ENCODE data around the gene WNT7A. TPM values are rescaled to one million over a fixed set of nuclear protein-coding genes. Genes with fewer than 3 reads are reported as not detected.

WNT7A gene
- total RNA-seq, 2 donors from 2014 or later = 0.13 TPM; not detected in 1

GRCh38 chr3:13916375-13916774 is 36.5 kb upstream of the WNT7A start:
- Mint-ChIP-seq H3K27me3 (ENCODE audit: insufficient read depth) (peaks cover 33% of the 10 kb centered on the region), H3K27ac (no peak overlapping the region), H3K36me3 (ENCODE audit: low read depth) (peaks cover 2% of the 10 kb centered on the region), H3K4me3 (no peak overlapping the region), H3K4me1 (no peaks in the 10 kb centered on the region), H3K9me3 (peaks cover 59% of the 10 kb centered on the region)
- no peak for DNase-seq
- Histone ChIP-seq H3K27ac (ENCODE audit: low read depth, low read length) (no peak overlapping the region), H3K4me3 (ENCODE audit: low read length) (no peak overlapping the region), H3K36me3 (ENCODE audit: control insufficient read depth, insufficient read depth, low read length) (no peaks in the 10 kb centered on the region), H3K27me3 (ENCODE audit: control insufficient read depth, insufficient read depth, low read length, poor library complexity, severe bottlenecking) (no peaks in the 10 kb centered on the region), H3K9me3 (ENCODE audit: control insufficient read depth, low read length) (peaks cover 51% of the 10 kb centered on the region), H3K4me1 (ENCODE audit: control insufficient read depth, insufficient read depth, low read length) (no peaks in the 10 kb centered on the region), H3K9ac (ENCODE audit: extremely low read depth, low read length, poor library complexity, severe bottlenecking) (no peak overlapping the region)
- TF ChIP-seq CTCF (conservative IDR thresholded peaks at IDR 0.05) = no peak
- 80 to 89% methylated on average over 1 of the region's 1 CpG for WGBS, 2 experiments (ENCODE audit: insufficient coverage in 1 of 2, insufficient read length in 1 of 2)

GRCh38 chr3:13902648-13903238 is 22.9 kb upstream of the WNT7A start:
- Histone ChIP-seq H3K27me3 (ENCODE audit: control insufficient read depth, insufficient read depth, low read length, poor library complexity, severe bottlenecking) (no peaks in the 10 kb centered on the region), H3K36me3 (ENCODE audit: control insufficient read depth, insufficient read depth, low read length) (no peaks in the 10 kb centered on the region), H3K9me3 (ENCODE audit: control insufficient read depth, low read length) (peaks cover 97% of the 10 kb centered on the region), H3K27ac (ENCODE audit: low read depth, low read length) (no peak overlapping the region), H3K4me1 (ENCODE audit: control insufficient read depth, insufficient read depth, low read length) (no peaks in the 10 kb centered on the region), H3K4me3 (ENCODE audit: low read length) (peak overlapping the region; percentile 69), H3K9ac (ENCODE audit: extremely low read depth, low read length, poor library complexity, severe bottlenecking) (no peak overlapping the region)
- H3K4me1 Mint-ChIP-seq = no peaks in the 10 kb centered on the region
- no peak overlapping the region for H3K27ac Mint-ChIP-seq
- no peak overlapping the region for H3K4me3 Mint-ChIP-seq
- peaks cover 93% of the 10 kb centered on the region for H3K9me3 Mint-ChIP-seq
- peaks cover 22% of the 10 kb centered on the region for H3K36me3 Mint-ChIP-seq (ENCODE audit: low read depth)
- WGBS, 2 experiments (ENCODE audit: insufficient coverage in 1 of 2, insufficient read length in 1 of 2) = 70 to 79% methylated on average over 1 of the region's 1 CpG
- no peak for TF ChIP-seq CTCF (conservative IDR thresholded peaks at IDR 0.05)
- H3K27me3 Mint-ChIP-seq (ENCODE audit: insufficient read depth) = peaks cover 31% of the 10 kb centered on the region
- no peak for DNase-seq

- Histone ChIP-seq H3K4me1 (ENCODE audit: control insufficient read depth, insufficient read depth, low read length) (no peaks in the 10 kb centered on the region), H3K9ac (ENCODE audit: extremely low read depth, low read length, poor library complexity, severe bottlenecking) (no peak overlapping the region), H3K27ac (ENCODE audit: low read depth, low read length) (no peak overlapping the region), H3K9me3 (ENCODE audit: control insufficient read depth, low read length) (peaks cover 99% of the 10 kb centered on the region), H3K4me3 (ENCODE audit: low read length) (peak overlapping the region; percentile 69), H3K27me3 (ENCODE audit: control insufficient read depth, insufficient read depth, low read length, poor library complexity, severe bottlenecking) (no peaks in the 10 kb centered on the region), H3K36me3 (ENCODE audit: control insufficient read depth, insufficient read depth, low read length) (no peaks in the 10 kb centered on the region)
- Mint-ChIP-seq H3K4me3 (no peak overlapping the region), H3K27ac (no peak overlapping the region), H3K27me3 (ENCODE audit: insufficient read depth) (peaks cover 31% of the 10 kb centered on the region), H3K9me3 (peaks cover 94% of the 10 kb centered on the region), H3K36me3 (ENCODE audit: low read depth) (peaks cover 22% of the 10 kb centered on the region), H3K4me1 (no peaks in the 10 kb centered on the region)
- DNase-seq = no peak
- TF ChIP-seq CTCF (conservative IDR thresholded peaks at IDR 0.05) = no peak
- WGBS, 2 experiments (ENCODE audit: insufficient coverage in 1 of 2, insufficient read length in 1 of 2) = 100% methylated on average over 1 of the region's 1 CpG; no CpG with 5 or more reads in 1 of the 2 experiments
Measured at GRCh38 chr3:13901935-13902584, 22.2 kb upstream of the WNT7A start.
